ENCODE data around the gene SOAT2.

- no peak for TF ChIP-seq EGR1 (IDR thresholded peaks at IDR 0.05)
- TF ChIP-seq TAF1 (IDR thresholded peaks at IDR 0.05; ENCODE audit: low read depth): no peak
- TF ChIP-seq, protein P1, sequence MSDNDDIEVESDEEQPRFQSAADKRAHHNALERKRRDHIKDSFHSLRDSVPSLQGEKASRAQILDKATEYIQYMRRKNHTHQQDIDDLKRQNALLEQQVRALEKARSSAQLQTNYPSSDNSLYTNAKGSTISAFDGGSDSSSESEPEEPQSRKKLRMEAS (IDR thresholded peaks at IDR 0.05): no peak
- no peak for TF ChIP-seq RAD21 (IDR thresholded peaks at IDR 0.05; ENCODE audit: low read depth)
- no peak for TF ChIP-seq TCF12 (IDR thresholded peaks at IDR 0.05; ENCODE audit: low read depth)
- no peak for TF ChIP-seq EP300 (IDR thresholded peaks at IDR 0.05; ENCODE audit: borderline replicate concordance)
- no peak for TF ChIP-seq REST (IDR thresholded peaks at IDR 0.05; ENCODE audit: low read depth)
- no peak for TF ChIP-seq YY1 (IDR thresholded peaks at IDR 0.05; ENCODE audit: low read depth)
- TF ChIP-seq ZBTB7A (IDR thresholded peaks at IDR 0.05; ENCODE audit: low read depth): no peak
- no peak for TF ChIP-seq CREB1 (IDR thresholded peaks at IDR 0.05; ENCODE audit: low read depth)
- TF ChIP-seq CEBPB (IDR thresholded peaks at IDR 0.05): no peak
- TF ChIP-seq TEAD4 (IDR thresholded peaks at IDR 0.05): no peak
Measured at GRCh38 chr12:53113136-53113705, 9.9 kb downstream of the SOAT2 start.
